ENCODE results near the gene ODR4.
"Not testable (repeated sequence)": the region's sequence is repeated elsewhere in the genome, so short reads cannot be mapped to it uniquely, and the experiment has no call there.

Gene ODR4

GRCh38 chr1:186459161-186459560 lies 83.5 kb downstream of the ODR4 start:
- H3K27ac ChIP-seq (ENCODE audit: insufficient read depth in 1 of 2, low read depth in 1 of 2, low read length in 2 of 2, poor library complexity in 1 of 2, severe bottlenecking in 2 of 2); POLR2A ChIA-PET; CTCF ChIA-PET; H3K27me3 ChIP-seq (replicated peaks in 2 of 5; ENCODE audit: control insufficient read depth in 4 of 5, insufficient read depth in 5 of 5, low read length in 4 of 5); DNase-seq; H3K36me3 ChIP-seq (ENCODE audit: control insufficient read depth in 4 of 4, insufficient read depth in 4 of 4, low read length in 3 of 4); H3K4me3 ChIP-seq (ENCODE audit: control insufficient read depth in 1 of 7, extremely low read depth in 1 of 7, insufficient read depth in 4 of 7, low read depth in 2 of 7, low read length in 6 of 7); H3K9me3 ChIP-seq (ENCODE audit: control extremely low read depth in 1 of 5, control insufficient read depth in 4 of 5, insufficient read depth in 2 of 5, low read depth in 1 of 5, low read length in 4 of 5): not testable (repeated sequence)
- peaks cover 7 to 27% (median 18%) of the 10 kb centered on the region in 4 experiments for H3K4me1 ChIP-seq (ENCODE audit: control extremely low read depth in 1 of 4, control insufficient read depth in 4 of 4, insufficient read depth in 4 of 4, low read length in 3 of 4)
- WGBS (ENCODE audit: insufficient coverage) = 95% methylated on average over 11 of the region's 14 CpGs

GRCh38 chr1:186461014-186461413 lies 85.4 kb downstream of the ODR4 start, which contains the start of gene PDC:
PDC (minus strand) TSS chr1:186461114; CDS start chr1:186449459, 11,655 bp downstream.
- Histone ChIP-seq H3K27me3 (replicated peaks in 2 of 5; ENCODE audit: control insufficient read depth in 4 of 5, insufficient read depth in 5 of 5, low read length in 4 of 5) (no peaks in the 10 kb centered on the region), H3K27ac (ENCODE audit: insufficient read depth in 1 of 2, low read depth in 1 of 2, low read length in 2 of 2, poor library complexity in 1 of 2, severe bottlenecking in 2 of 2) (no peak within 1 kb of the TSS), H3K9me3 (ENCODE audit: control extremely low read depth in 1 of 5, control insufficient read depth in 4 of 5, insufficient read depth in 2 of 5, low read depth in 1 of 5, low read length in 4 of 5) (no peaks in the 10 kb centered on the region), H3K4me1 (ENCODE audit: control extremely low read depth in 1 of 4, control insufficient read depth in 4 of 4, insufficient read depth in 4 of 4, low read length in 3 of 4) (peaks cover 0 to 13% (median 10%) of the 10 kb centered on the region in 4 experiments), H3K4me3 (ENCODE audit: control insufficient read depth in 1 of 7, extremely low read depth in 1 of 7, insufficient read depth in 4 of 7, low read depth in 2 of 7, low read length in 6 of 7) (no peak within 1 kb of the TSS), H3K36me3 (ENCODE audit: control insufficient read depth in 4 of 4, insufficient read depth in 4 of 4, low read length in 3 of 4) (no peaks in the 10 kb centered on the region)
- WGBS (ENCODE audit: insufficient coverage) = 100% methylated on average over 1 of the region's 2 CpGs
- POLR2A ChIA-PET = no interaction called here
- CTCF ChIA-PET = no interaction called here
- DNase-seq = no peak

DNA sequence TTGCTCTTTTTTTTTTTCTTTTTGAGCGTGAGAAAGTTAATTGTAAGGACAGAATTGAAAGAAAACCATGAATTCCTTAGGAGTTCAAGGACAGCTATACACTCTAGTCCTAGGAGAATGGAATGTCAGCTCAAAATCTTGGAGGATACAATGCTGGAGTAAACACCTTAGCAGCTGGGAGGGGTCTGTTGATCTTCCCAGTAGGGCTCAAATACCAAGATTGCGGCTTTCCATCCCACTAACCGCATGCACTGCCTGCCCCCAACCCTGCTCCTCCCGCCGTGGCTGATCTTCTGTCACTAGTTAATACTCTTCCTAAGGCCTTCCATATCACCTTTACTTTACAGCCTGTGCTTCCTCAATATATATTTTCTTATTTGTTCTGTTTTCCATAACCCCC lies 87.9 kb downstream of the ODR4 start:
- 98% methylated on average over 4 of the region's 5 CpGs for WGBS (ENCODE audit: insufficient coverage)
- no peak for DNase-seq
- Histone ChIP-seq H3K9me3 (ENCODE audit: control extremely low read depth in 1 of 5, control insufficient read depth in 4 of 5, insufficient read depth in 2 of 5, low read depth in 1 of 5, low read length in 4 of 5) (no peaks in the 10 kb centered on the region), H3K27ac (ENCODE audit: insufficient read depth in 1 of 2, low read depth in 1 of 2, low read length in 2 of 2, poor library complexity in 1 of 2, severe bottlenecking in 2 of 2) (no peak overlapping the region), H3K27me3 (replicated peaks in 2 of 5; ENCODE audit: control insufficient read depth in 4 of 5, insufficient read depth in 5 of 5, low read length in 4 of 5) (no peaks in the 10 kb centered on the region), H3K36me3 (ENCODE audit: control insufficient read depth in 4 of 4, insufficient read depth in 4 of 4, low read length in 3 of 4) (no peaks in the 10 kb centered on the region), H3K4me1 (ENCODE audit: control extremely low read depth in 1 of 4, control insufficient read depth in 4 of 4, insufficient read depth in 4 of 4, low read length in 3 of 4) (no peaks in the 10 kb centered on the region), H3K4me3 (ENCODE audit: control insufficient read depth in 1 of 7, extremely low read depth in 1 of 7, insufficient read depth in 4 of 7, low read depth in 2 of 7, low read length in 6 of 7) (no peak overlapping the region)
- POLR2A ChIA-PET = no interaction called here
- CTCF ChIA-PET = interaction anchor here (0.9 kb wide), 1 partner anchor 19 kb away, joined by 3 read pairs; no protein-coding TSS in a partner anchor

- POLR2A ChIA-PET = no interaction called here
Measured at GRCh38 chr1:186463926-186464325, 88.3 kb downstream of the ODR4 start.

DNA sequence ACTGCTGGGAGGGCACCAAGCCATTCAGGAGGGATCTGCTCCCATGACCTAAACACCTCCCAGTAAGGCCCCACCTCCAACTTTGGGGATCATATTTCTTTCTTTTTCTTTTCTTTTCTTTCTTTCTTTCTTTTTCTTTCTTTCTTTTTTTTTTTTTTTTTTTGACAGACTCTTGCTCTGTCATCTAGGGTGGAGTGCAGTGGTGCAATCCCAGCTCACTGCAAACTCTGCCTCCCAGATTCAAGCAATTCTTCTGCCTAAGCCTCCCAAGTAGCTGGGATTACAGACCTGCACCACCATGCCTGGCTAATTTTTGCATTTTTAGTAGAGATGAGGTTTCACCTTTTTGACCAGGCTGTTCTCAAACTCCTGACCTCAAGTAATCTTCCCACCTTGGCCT lies 89.9 kb downstream of the ODR4 start:
- H3K9me3 ChIP-seq (ENCODE audit: control extremely low read depth in 1 of 5, control insufficient read depth in 4 of 5, insufficient read depth in 2 of 5, low read depth in 1 of 5, low read length in 4 of 5); H3K4me1 ChIP-seq (ENCODE audit: control extremely low read depth in 1 of 4, control insufficient read depth in 4 of 4, insufficient read depth in 4 of 4, low read length in 3 of 4); H3K27ac ChIP-seq (ENCODE audit: insufficient read depth in 1 of 2, low read depth in 1 of 2, low read length in 2 of 2, poor library complexity in 1 of 2, severe bottlenecking in 2 of 2); POLR2A ChIA-PET; H3K36me3 ChIP-seq (ENCODE audit: control insufficient read depth in 4 of 4, insufficient read depth in 4 of 4, low read length in 3 of 4); H3K4me3 ChIP-seq (ENCODE audit: control insufficient read depth in 1 of 7, extremely low read depth in 1 of 7, insufficient read depth in 4 of 7, low read depth in 2 of 7, low read length in 6 of 7); DNase-seq; CTCF ChIA-PET; H3K27me3 ChIP-seq (replicated peaks in 2 of 5; ENCODE audit: control insufficient read depth in 4 of 5, insufficient read depth in 5 of 5, low read length in 4 of 5): not testable (repeated sequence)

More at GRCh38 chr1:186463926-186464325, 88.3 kb downstream of the ODR4 start:
- Histone ChIP-seq H3K4me1 (ENCODE audit: control extremely low read depth in 1 of 4, control insufficient read depth in 4 of 4, insufficient read depth in 4 of 4, low read length in 3 of 4) (no peaks in the 10 kb centered on the region), H3K9me3 (ENCODE audit: control extremely low read depth in 1 of 5, control insufficient read depth in 4 of 5, insufficient read depth in 2 of 5, low read depth in 1 of 5, low read length in 4 of 5) (no peaks in the 10 kb centered on the region), H3K36me3 (ENCODE audit: control insufficient read depth in 4 of 4, insufficient read depth in 4 of 4, low read length in 3 of 4) (no peaks in the 10 kb centered on the region), H3K27ac (ENCODE audit: insufficient read depth in 1 of 2, low read depth in 1 of 2, low read length in 2 of 2, poor library complexity in 1 of 2, severe bottlenecking in 2 of 2) (no peak overlapping the region), H3K27me3 (replicated peaks in 2 of 5; ENCODE audit: control insufficient read depth in 4 of 5, insufficient read depth in 5 of 5, low read length in 4 of 5) (no peaks in the 10 kb centered on the region), H3K4me3 (ENCODE audit: control insufficient read depth in 1 of 7, extremely low read depth in 1 of 7, insufficient read depth in 4 of 7, low read depth in 2 of 7, low read length in 6 of 7) (no peak overlapping the region)
- DNase-seq = no peak
- CTCF ChIA-PET = interaction anchor here (0.9 kb wide), 1 partner anchor 18 kb away, joined by 3 read pairs; no protein-coding TSS in a partner anchor
- WGBS (ENCODE audit: insufficient coverage) = no CpG with 5 or more reads among the region's 3 CpGs

DNA sequence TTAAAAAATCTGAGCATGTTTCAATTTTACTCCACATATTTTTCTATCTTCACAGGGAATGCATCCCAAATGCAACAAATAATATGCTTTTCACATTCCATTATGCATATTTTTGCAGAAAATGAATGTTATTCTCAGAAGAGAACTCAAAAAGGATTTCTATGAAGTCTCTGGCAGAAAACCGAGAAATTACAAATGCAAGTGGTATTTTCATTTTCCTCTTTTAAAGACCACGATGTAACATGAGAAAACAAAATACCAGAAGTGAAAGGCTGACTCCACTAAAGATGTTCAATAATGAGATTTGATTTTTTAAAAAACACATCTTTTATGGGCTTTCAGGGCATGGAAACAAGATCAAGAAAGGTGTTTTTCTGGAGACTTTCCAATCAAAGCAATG lies 90.3 kb downstream of the ODR4 start:
- Histone ChIP-seq H3K4me3 (ENCODE audit: control insufficient read depth in 1 of 7, extremely low read depth in 1 of 7, insufficient read depth in 4 of 7, low read depth in 2 of 7, low read length in 6 of 7) (no peak overlapping the region), H3K27me3 (replicated peaks in 2 of 5; ENCODE audit: control insufficient read depth in 4 of 5, insufficient read depth in 5 of 5, low read length in 4 of 5) (no peaks in the 10 kb centered on the region), H3K9me3 (ENCODE audit: control extremely low read depth in 1 of 5, control insufficient read depth in 4 of 5, insufficient read depth in 2 of 5, low read depth in 1 of 5, low read length in 4 of 5) (no peaks in the 10 kb centered on the region), H3K4me1 (ENCODE audit: control extremely low read depth in 1 of 4, control insufficient read depth in 4 of 4, insufficient read depth in 4 of 4, low read length in 3 of 4) (no peaks in the 10 kb centered on the region), H3K36me3 (ENCODE audit: control insufficient read depth in 4 of 4, insufficient read depth in 4 of 4, low read length in 3 of 4) (no peaks in the 10 kb centered on the region), H3K27ac (ENCODE audit: insufficient read depth in 1 of 2, low read depth in 1 of 2, low read length in 2 of 2, poor library complexity in 1 of 2, severe bottlenecking in 2 of 2) (no peak overlapping the region)
- no peak for DNase-seq
- 100% methylated on average over 1 of the region's 2 CpGs for WGBS (ENCODE audit: insufficient coverage)
- ChIA-PET POLR2A (no interaction called here), CTCF (no interaction called here)

Data from common myeloid progenitor, CD34-positive (primary cell).